Ovary (tissue), 3 donors: ENCODE measurements around the gene PDE1A.

Experiments used
- CTCF ChIP-seq, 3 donors: fragments of 450-650 bp in 2 of 3; fragments of 200-600 bp in 1 of 3; IDR thresholded peaks; one replicate each; pipeline versions ENCODE4 v1.5.1 to v1.8.0; 2016 to 2022; ENCODE audit warnings: antibody characterized with exemption in 3 of 3, mild to moderate bottlenecking in 1 of 3
- EP300 ChIP-seq: sonication (generic); formaldehyde crosslinking; IDR thresholded peaks from one replicate; pipeline ENCODE4 v1.6.1; 2017; ENCODE audit warnings: antibody characterized with exemption
- POLR2A ChIP-seq: fragments of 450-650 bp; IDR thresholded peaks from one replicate; pipeline ENCODE4 v1.6.1; 2017; ENCODE audit warnings: antibody characterized with exemption, mild to moderate bottlenecking, moderate library complexity
- donor health status: DM: no; HTN: no; CAD: no.

GRCh38 chr2:182228073-182228473, 198.8 kb downstream of the PDE1A start:
- TF ChIP-seq CTCF (IDR thresholded peaks at IDR 0.05) (no peak), EP300 (no peak), POLR2A (no peak)
